Measurements from ENCODE around the gene NPHP4.

DNA sequence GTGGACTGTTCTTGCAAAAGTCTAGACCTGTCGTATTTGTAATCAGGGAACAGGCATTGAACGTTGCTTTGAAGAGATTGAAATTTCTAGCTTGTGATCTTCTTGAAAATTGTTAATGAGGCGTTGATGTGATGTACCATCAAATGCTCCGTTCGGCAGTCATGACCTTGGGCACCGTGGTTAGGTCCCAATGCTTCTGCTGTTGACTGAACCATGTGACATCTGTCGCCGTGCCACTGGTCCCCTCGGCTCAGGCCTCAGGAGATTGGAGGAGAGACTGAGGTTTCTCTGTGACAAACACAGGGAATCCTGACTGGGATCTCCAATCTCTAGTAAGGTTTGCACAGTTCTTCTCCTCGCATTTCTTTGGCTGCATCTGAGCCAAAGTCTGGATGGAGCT lies 35.4 kb upstream of the NPHP4 start:
- TF ChIP-seq ZMAT4 (CRISPR knock-in tag; IDR thresholded peaks at IDR 0.05) (no peak), MXD4 (CRISPR knock-in tag; IDR thresholded peaks at IDR 0.05; ENCODE audit: borderline replicate concordance) (no peak), SP1 (CRISPR knock-in tag; conservative IDR thresholded peaks at IDR 0.05) (no peak), ZNF263 (CRISPR knock-in tag; IDR thresholded peaks at IDR 0.05; ENCODE audit: low read depth) (no peak), FOXP4 (CRISPR knock-in tag; IDR thresholded peaks at IDR 0.05) (no peak), JUN (CRISPR knock-in tag; IDR thresholded peaks at IDR 0.05) (no peak), ELF4 (CRISPR knock-in tag; IDR thresholded peaks at IDR 0.05; ENCODE audit: low read depth) (no peak), MAX (CRISPR knock-in tag; IDR thresholded peaks at IDR 0.05) (no peak), USF2 (CRISPR knock-in tag; IDR thresholded peaks at IDR 0.05) (no peak), ZNF416 (CRISPR knock-in tag; IDR thresholded peaks at IDR 0.05) (no peak)
- TF ChIP-seq, protein P1, sequence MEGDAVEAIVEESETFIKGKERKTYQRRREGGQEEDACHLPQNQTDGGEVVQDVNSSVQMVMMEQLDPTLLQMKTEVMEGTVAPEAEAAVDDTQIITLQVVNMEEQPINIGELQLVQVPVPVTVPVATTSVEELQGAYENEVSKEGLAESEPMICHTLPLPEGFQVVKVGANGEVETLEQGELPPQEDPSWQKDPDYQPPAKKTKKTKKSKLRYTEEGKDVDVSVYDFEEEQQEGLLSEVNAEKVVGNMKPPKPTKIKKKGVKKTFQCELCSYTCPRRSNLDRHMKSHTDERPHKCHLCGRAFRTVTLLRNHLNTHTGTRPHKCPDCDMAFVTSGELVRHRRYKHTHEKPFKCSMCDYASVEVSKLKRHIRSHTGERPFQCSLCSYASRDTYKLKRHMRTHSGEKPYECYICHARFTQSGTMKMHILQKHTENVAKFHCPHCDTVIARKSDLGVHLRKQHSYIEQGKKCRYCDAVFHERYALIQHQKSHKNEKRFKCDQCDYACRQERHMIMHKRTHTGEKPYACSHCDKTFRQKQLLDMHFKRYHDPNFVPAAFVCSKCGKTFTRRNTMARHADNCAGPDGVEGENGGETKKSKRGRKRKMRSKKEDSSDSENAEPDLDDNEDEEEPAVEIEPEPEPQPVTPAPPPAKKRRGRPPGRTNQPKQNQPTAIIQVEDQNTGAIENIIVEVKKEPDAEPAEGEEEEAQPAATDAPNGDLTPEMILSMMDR (IDR thresholded peaks at IDR 0.05) = no peak
